Activated naive CD4-positive, alpha-beta T cell treated with anti-CD3 and anti-CD28 coated beads, Interleukin-2, amount 50 U/mL, for 72 hours (primary cell): Measurements from ENCODE around the gene VSTM2L. TPM values are rescaled to one million over a fixed set of nuclear protein-coding genes. Genes with fewer than 3 reads are reported as not detected.
A peak's percentile ranks its signal among the peaks of the same experiment; 100 is the strongest.
"Not testable (repeated sequence)": the region's sequence is repeated elsewhere in the genome, so short reads cannot be mapped to it uniquely, and the experiment has no call there.

Experiments used
- ATAC-seq, 2 donors: fragments of 150-1000 bp; cut with Tn5 transposase; 2 replicates each; pipeline ENCODE4 v1.10.0; 2021; ENCODE audit warnings: mild to moderate bottlenecking in 2 of 2, moderate library complexity in 2 of 2
- DNase-seq, 2 donors: peaks; one replicate each; pipeline ENCODE4 v3.0.0; 2021 to 2022; ENCODE audit warnings: low spot score in 2 of 2
- H3K27ac Mint-ChIP-seq, 2 donors: one replicate each; pipeline ENCODE4 v1.8.0; 2022; ENCODE audit warnings: mild to moderate bottlenecking in 2 of 2, mixed read lengths in 2 of 2
- H3K36me3 Mint-ChIP-seq, 2 donors: one replicate each; pipeline ENCODE4 v1.8.0; 2022; ENCODE audit warnings: mixed read lengths in 2 of 2
- H3K9me3 Mint-ChIP-seq, 2 donors: one replicate each; pipeline ENCODE4 v1.8.0; 2022; ENCODE audit warnings: mixed read lengths in 2 of 2
- total RNA-seq, 2 donors: library from RNA; stranded (reverse); gene quantifications; one replicate each; pipeline ENCODE4 v1.2.3, GENCODE V29; 2022

The VSTM2L gene
- total RNA-seq, 2 donors from 2014 or later = 0.30 to 0.33 TPM

DNA sequence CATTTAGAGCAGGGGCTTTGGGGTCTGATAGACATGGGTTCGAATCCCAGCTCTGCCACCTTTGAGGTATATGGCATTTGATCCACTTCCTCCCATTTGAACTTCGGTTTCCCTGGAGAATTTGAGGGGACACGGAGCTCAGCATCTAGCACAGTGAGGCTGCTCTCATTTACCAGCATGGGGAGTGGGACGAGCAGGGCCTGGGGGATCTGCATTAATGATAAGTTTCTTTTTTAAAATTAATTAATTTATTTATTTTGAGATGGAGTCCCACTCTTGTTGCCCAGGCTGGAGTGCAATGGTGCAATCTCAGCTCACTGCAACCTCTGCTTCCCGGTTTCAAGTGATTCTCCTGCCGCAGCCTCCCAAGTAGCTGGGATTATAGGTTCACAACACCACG, 52.6 kb downstream of the VSTM2L start:
- no peak for ATAC-seq
- Mint-ChIP-seq H3K27ac (no peak overlapping the region), H3K9me3 (no peaks in the 10 kb centered on the region), H3K36me3 (no peaks in the 10 kb centered on the region)
- no peak for DNase-seq

DNA sequence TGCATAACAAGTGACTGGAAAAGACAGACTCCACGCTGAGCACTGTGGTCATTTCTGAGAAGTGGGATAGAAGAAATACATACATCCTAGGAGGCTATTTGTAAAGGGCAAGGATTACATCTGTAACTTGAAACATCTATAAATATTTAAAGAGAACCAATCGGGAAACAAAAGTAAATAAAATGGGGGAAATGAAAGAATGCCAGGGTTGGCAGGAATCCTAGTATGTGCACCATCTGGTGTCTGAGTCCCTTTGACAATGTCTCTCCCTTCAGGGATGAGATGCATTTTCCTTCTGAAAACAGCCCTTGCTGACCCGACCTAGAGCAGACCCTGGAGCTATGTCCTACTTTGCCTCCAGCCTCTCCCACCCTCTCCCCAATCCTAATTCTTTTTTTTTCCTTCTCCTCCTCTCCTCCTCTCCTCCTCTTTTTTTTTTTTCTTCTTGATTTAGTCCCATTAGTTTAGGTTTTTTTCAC, 53.2 kb downstream of the VSTM2L start:
- no peaks in the 10 kb centered on the region for H3K9me3 Mint-ChIP-seq
- H3K27ac Mint-ChIP-seq = peak overlapping the region in 1 of 2 donors; percentile 23
- DNase-seq (no peak), ATAC-seq (no peak)
- no peaks in the 10 kb centered on the region for H3K36me3 Mint-ChIP-seq

- DNase-seq (no peak), ATAC-seq (no peak)
- no peaks in the 10 kb centered on the region for H3K36me3 Mint-ChIP-seq
- peaks cover 4% of the 10 kb centered on the region in 2 donors for H3K9me3 Mint-ChIP-seq
- H3K27ac Mint-ChIP-seq = no peak overlapping the region
Measured at GRCh38 chr20:37958856-37959520, 56.1 kb downstream of the VSTM2L start.

- DNase-seq (no peak), ATAC-seq (no peak)
- Mint-ChIP-seq H3K27ac (no peak overlapping the region), H3K9me3 (peaks cover 7 to 12% of the 10 kb centered on the region in 2 donors), H3K36me3 (peaks cover 1 to 2% of the 10 kb centered on the region in 2 donors)
Measured at GRCh38 chr20:37961066-37961465, 58.1 kb downstream of the VSTM2L start.

- not testable (repeated sequence) for H3K27ac Mint-ChIP-seq, ATAC-seq, DNase-seq
- Mint-ChIP-seq H3K9me3 (peaks cover 25 to 29% of the 10 kb centered on the region in 2 donors), H3K36me3 (peaks cover 12 to 16% of the 10 kb centered on the region in 2 donors)
Measured at GRCh38 chr20:37963483-37963882, 60.6 kb downstream of the VSTM2L start.

GRCh38 chr20:37968841-37969401, 66.0 kb downstream of the VSTM2L start:
- ATAC-seq (no peak), DNase-seq (no peak)
- Mint-ChIP-seq H3K9me3 (peaks cover 26 to 32% of the 10 kb centered on the region in 2 donors), H3K27ac (no peak overlapping the region), H3K36me3 (peaks cover 33 to 38% of the 10 kb centered on the region in 2 donors)

DNA sequence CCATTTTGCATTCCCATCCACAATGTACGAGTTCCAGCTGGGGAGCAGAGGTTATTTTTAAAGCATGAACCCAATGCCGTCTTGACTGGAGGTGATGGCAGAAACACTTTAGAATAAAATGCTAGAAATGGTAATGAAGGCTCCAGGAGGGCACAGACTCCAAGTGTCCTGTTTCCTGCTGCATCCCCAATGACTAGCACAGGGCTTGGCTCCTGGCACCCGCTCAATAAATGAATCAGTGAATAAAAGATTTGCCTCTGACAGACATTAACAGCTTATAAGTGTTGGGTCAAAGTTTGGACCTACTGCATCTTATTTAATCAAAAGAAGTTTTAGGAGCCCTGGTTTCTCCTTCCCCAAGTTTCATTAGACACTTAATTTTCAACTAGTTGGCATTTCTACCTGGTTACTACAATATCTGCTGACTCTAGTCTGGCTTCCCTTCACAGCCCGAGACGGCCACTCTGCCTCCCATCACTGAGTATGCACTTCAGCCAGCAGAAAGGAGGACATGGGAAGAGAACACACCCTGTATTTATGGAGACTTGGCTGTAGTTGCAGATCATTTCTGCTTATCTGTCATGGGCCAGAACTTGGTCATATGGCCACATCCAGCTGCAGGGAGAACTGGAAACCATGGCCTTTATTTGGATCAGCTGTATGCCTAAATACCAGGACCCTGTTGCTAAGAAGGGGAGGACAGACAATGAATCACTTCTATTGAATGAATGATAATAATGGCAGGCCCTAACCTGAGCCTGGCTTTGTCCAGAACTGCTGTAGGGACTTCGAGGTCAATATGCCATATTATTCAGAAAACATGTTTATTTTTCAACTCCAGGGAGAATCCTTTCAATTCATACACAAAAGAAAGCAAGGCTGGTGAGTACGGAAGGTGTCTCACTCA, 67.3 kb downstream of the VSTM2L start:
- no peak for ATAC-seq
- H3K27ac Mint-ChIP-seq = no peak overlapping the region
- H3K9me3 Mint-ChIP-seq = peaks cover 23 to 24% of the 10 kb centered on the region in 2 donors
- no peak for DNase-seq
- H3K36me3 Mint-ChIP-seq = peaks cover 33 to 38% of the 10 kb centered on the region in 2 donors

DNA sequence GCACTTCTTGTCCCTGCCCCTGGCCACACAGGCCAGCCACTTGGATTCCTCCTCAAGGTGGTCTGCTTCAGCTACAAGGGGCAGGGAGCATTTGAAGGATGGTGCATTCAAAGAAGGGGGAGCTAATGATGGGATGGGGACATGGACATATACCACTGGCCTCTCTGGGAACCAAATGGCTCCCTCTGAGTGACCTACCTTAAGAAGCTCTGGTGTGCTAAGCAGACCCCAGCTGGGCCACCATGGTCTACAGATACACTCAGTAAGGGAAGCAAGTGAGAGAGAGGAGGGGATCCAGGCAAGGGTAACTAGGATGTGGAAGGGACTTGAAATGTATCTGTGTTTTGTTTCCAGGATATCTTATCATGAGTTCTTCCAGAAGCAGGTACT, 67.9 kb downstream of the VSTM2L start:
- Mint-ChIP-seq H3K9me3 (peaks cover 23 to 24% of the 10 kb centered on the region in 2 donors), H3K36me3 (peaks cover 33 to 38% of the 10 kb centered on the region in 2 donors), H3K27ac (no peak overlapping the region)
- DNase-seq = no peak
- ATAC-seq = no peak

DNA sequence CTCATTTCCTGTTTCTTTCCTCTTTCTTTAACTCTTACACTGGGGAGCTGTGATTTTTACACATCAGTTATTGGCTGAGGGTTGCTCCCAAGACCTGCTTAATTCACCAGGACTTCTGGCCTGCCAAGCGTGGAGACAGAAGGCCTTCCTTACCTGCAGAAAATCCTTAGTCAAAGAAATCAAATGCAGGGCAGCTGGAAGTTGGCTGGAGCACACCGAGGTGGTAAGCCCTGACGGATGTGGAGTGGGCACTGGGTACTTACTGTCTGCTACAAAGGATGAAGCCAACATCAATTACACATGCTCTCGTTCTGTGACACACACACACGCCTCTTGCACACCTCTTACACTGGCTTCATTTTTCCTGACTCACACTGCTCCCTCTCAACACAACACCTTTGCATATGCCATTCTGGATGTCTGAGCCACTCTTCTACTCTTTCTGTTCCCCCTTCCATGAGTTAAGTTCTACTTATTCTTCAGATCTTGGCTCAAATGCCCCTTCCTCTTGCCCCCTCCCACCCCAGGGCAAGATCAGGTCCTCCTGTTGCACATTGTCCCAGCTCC, 68.7 kb downstream of the VSTM2L start:
- no peak overlapping the region for H3K27ac Mint-ChIP-seq
- ATAC-seq (no peak), DNase-seq (no peak)
- H3K36me3 Mint-ChIP-seq = peaks cover 26 to 31% of the 10 kb centered on the region in 2 donors
- H3K9me3 Mint-ChIP-seq = peaks cover 17 to 18% of the 10 kb centered on the region in 2 donors

GRCh38 chr20:37972256-37973058, 69.5 kb downstream of the VSTM2L start:
- peaks cover 10 to 12% of the 10 kb centered on the region in 2 donors for H3K9me3 Mint-ChIP-seq
- ATAC-seq (no peak), DNase-seq (no peak)
- H3K36me3 Mint-ChIP-seq = peaks cover 26 to 31% of the 10 kb centered on the region in 2 donors
- H3K27ac Mint-ChIP-seq = no peak overlapping the region

DNA sequence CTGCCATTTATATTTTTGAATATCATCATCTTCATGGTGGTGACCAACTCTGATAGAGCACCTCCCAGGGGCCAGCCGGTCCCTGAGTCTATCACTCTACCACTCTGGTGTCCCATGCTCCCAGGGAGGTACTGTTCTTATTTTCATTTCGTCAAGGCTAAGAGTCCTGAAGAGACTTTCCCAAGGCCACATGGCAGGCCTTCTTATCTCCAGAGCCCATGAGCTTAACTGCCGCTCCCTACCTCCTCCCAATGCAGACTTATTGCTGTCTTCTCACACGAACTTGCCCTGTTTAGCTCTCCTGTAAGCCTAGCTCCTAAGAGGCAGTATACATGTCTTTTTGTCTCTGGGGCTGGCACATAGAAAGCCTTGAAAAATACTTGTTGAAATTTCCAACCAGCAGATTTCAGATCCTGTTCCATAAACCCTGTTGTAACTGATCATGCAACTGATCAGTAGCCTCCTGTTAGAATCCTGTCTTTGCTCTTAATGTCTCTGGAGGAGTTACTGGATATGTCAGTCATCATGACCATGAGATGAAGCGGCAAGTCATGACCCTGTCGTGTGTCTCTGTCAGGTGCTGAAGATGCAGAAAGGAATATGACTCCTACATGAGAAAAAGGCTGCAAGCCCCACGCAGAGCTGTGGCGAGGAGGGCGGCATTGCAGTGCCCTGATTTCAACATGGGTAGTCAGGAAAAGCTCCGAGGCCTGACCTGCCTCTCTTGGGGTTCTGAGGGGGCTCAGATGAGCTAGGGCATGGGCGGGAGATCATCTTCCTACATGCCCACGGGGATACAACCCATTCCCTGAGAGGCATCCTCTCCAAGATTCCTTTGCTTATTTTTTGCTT, 70.4 kb downstream of the VSTM2L start:
- ATAC-seq = no peak
- Mint-ChIP-seq H3K27ac (no peak overlapping the region), H3K9me3 (peaks cover 7 to 8% of the 10 kb centered on the region in 2 donors), H3K36me3 (peaks cover 19 to 27% of the 10 kb centered on the region in 2 donors)
- no peak for DNase-seq

- H3K9me3 Mint-ChIP-seq = no peaks in the 10 kb centered on the region
- H3K36me3 Mint-ChIP-seq = peaks cover 0 to 17% of the 10 kb centered on the region in 2 donors
- ATAC-seq (no peak), DNase-seq (no peak)
- H3K27ac Mint-ChIP-seq = peak overlapping the region in 1 of 2 donors; percentile 23
Measured at GRCh38 chr20:37976887-37977286, 74.0 kb downstream of the VSTM2L start.

DNA sequence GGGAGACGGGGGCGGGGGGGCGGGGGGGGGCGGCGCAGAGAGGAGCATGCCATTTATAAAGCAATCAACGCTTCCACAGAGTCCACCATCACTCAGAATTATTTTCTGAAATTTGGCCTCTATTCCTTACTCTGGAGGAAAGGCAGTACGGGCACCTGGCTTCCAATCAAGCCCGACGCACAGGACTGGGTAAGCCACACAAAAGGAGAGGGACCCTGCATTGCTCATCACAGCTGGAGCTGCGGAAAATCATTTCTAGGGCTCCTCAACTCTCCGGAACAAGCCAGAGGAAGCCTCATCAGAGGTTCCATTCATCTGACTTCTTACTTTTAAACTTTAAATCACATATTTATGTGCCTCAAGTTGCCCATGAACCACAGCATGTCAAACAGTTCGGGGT, 74.4 kb downstream of the VSTM2L start:
- ATAC-seq (no peak), DNase-seq (no peak)
- Mint-ChIP-seq H3K9me3 (no peaks in the 10 kb centered on the region), H3K27ac (no peak overlapping the region), H3K36me3 (peaks cover 0 to 17% of the 10 kb centered on the region in 2 donors)

DNA sequence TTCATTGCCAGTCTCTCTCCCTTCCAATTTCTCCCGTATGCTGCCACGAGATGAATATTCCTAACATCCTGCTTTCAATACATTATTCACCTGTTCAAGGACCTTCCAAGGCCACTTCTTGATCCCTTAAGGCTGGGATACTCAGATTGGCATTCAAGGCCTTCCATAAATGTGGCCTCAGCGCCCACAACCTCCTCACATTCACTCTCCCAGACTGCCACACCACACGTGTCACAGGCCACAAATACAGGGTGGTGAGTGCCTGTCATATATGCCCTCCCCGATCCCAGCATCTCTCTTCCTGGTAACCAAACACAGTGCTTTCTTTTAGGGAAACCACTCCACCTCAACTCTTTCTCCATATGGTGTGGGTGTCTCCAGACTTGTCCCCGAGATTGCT, 74.9 kb downstream of the VSTM2L start:
- Mint-ChIP-seq H3K9me3 (no peaks in the 10 kb centered on the region), H3K27ac (peak overlapping the region in 1 of 2 donors; percentile 1), H3K36me3 (peaks cover 0 to 14% of the 10 kb centered on the region in 2 donors)
- ATAC-seq (no peak), DNase-seq (no peak)
